HepG2 (cell line): ENCODE measurements around the gene OR6V1. TPM values are rescaled to one million over a fixed set of nuclear protein-coding genes. Genes with fewer than 3 reads are reported as not detected.

Experiments
- ATAC-seq: fragments of 200-7000 bp; cut with Tn5 transposase; 3 replicates; pipeline ENCODE4 v1.9.1; 2020; ENCODE audit warnings: mild to moderate bottlenecking, moderate library complexity
- BruUV-seq: library from RNA; stranded (reverse); fragments of 400-500 nt; replicated peaks from 2 replicates; lab custom pipeline; 2021; lab: Mats Ljungman, UMichigan
- CTCF ChIA-PET: fragments of 300-600 bp; formaldehyde crosslinking; extraction: SDS; loops from one replicate; lab custom pipeline; 2021; ENCODE audit warnings: low total read pairs, inconsistent platforms, low intra/inter-chr PET ratio; lab: Yijun Ruan, JAX
- POLR2A ChIA-PET: fragments of 350-600 bp; sonication (Branson Sonifier 250); formaldehyde crosslinking; loops from one replicate; lab custom pipeline; 2020; ENCODE audit warnings: antibody characterized with exemption, inconsistent platforms; lab: Yijun Ruan, JAX
- DNase-seq: peaks from one replicate; pipeline ENCODE4 v3.0.0-alpha.2; 2015; ENCODE audit warnings: low spot score
- FAIRE-seq: peaks from 3 replicates; lab custom pipeline; 2011; peaks lifted over from hg19 to GRCh38; lab: Jason Lieb, UNC
- H2AFZ ChIP-seq: one replicate; pipeline ENCODE4 v1.6.1; 2011; ENCODE audit warnings: low read length, inconsistent platforms
- H3K27ac ChIP-seq: fragments of 300-600 bp; 3 replicates; pipeline ENCODE4 v1.8.0; 2011; ENCODE audit warnings: mixed run types, mild to moderate bottlenecking, mixed read lengths, low read length, inconsistent platforms; ENCODE audit not compliant: insufficient read depth; ENCODE audit errors: extremely low read length
- H3K27me3 ChIP-seq, 2 experiments: fragments of 200-600 bp in 1 of 2; 2 replicates in 1 of 2; 3 replicates in 1 of 2; pipeline versions ENCODE4 v1.6.0 to v1.8.0; 2011; ENCODE audit warnings: low read length in 2 of 2, mild to moderate bottlenecking in 2 of 2, moderate library complexity in 2 of 2, inconsistent platforms in 1 of 2; ENCODE audit not compliant: insufficient read depth in 2 of 2, control insufficient read depth in 1 of 2
- H3K36me3 ChIP-seq, 2 experiments: fragments of 200-600 bp in 1 of 2; replicated peaks in 1 of 2; 2 replicates in 1 of 2; 3 replicates in 1 of 2; pipeline versions ENCODE4 v1.5.1 to v1.8.0; 2011; ENCODE audit warnings: low read length in 2 of 2, inconsistent platforms in 1 of 2; ENCODE audit not compliant: insufficient read depth in 2 of 2, control insufficient read depth in 1 of 2
- H3K4me1 ChIP-seq: 2 replicates; pipeline ENCODE4 v1.5.1; 2012; ENCODE audit warnings: low read length, inconsistent platforms; ENCODE audit not compliant: insufficient read depth
- H3K4me2 ChIP-seq: 2 replicates; pipeline ENCODE4 v1.6.0; 2011; ENCODE audit warnings: low read depth, low read length, inconsistent platforms
- H3K4me3 ChIP-seq, 3 experiments: fragments of 200-600 bp in 1 of 3; sonication (generic), shearing (Covaris generic) in 1 of 3; replicated peaks in 1 of 3; 2 replicates each; pipeline ENCODE4 v1.5.1; 2011 to 2016; ENCODE audit warnings: low read length in 3 of 3, inconsistent platforms in 2 of 3, low read depth in 2 of 3, mild to moderate bottlenecking in 2 of 3, control low read depth in 1 of 3, mixed read lengths in 1 of 3; ENCODE audit not compliant: insufficient read depth in 1 of 3
- H3K79me2 ChIP-seq: one replicate; pipeline ENCODE4 v1.6.1; 2011; ENCODE audit warnings: low read length, inconsistent platforms; ENCODE audit not compliant: insufficient read depth
- H3K9ac ChIP-seq: 2 replicates; pipeline ENCODE4 v1.6.0; 2011; ENCODE audit warnings: mild to moderate bottlenecking, low read depth, low read length, inconsistent platforms; ENCODE audit not compliant: insufficient read depth
- H3K9me3 ChIP-seq: 2 replicates; pipeline ENCODE4 v1.5.1; 2012; ENCODE audit warnings: mild to moderate bottlenecking, low read length
- H4K20me1 ChIP-seq: 2 replicates; pipeline ENCODE4 v1.6.0; 2011; ENCODE audit warnings: inconsistent platforms, mild to moderate bottlenecking, low read length, moderate library complexity; ENCODE audit not compliant: insufficient read depth
- KLF12 ChIP-seq: sonication (generic); formaldehyde crosslinking; IDR thresholded peaks from 2 replicates; pipeline ENCODE4 v1.4.0; 2020; ENCODE audit warnings: missing genetic modification reagents, borderline replicate concordance
- MATR3 ChIP-seq: sonication (generic); formaldehyde crosslinking; IDR thresholded peaks from 2 replicates; pipeline ENCODE4 v1.4.0; 2020; ENCODE audit warnings: missing genetic modification reagents
- MBNL3 ChIP-seq: fragments of 250-450 bp; sonication (Bioruptor Pico); conservative IDR thresholded peaks from 2 replicates; pipeline ENCODE4 v1.8.0; 2022; ENCODE audit warnings: mild to moderate bottlenecking, inconsistent platforms
- MEIS1 ChIP-seq: sonication (generic); formaldehyde crosslinking; IDR thresholded peaks from 2 replicates; pipeline ENCODE4 v1.9.0; 2021; ENCODE audit warnings: mild to moderate bottlenecking, missing genetic modification reagents, moderate library complexity, borderline replicate concordance
- SMAD1 ChIP-seq: sonication (generic); formaldehyde crosslinking; IDR thresholded peaks from 2 replicates; pipeline ENCODE4 v1.4.0; 2020; ENCODE audit warnings: missing genetic modification reagents, low read depth, mild to moderate bottlenecking, borderline replicate concordance
- in situ Hi-C: cut with HindIII; loops from 2 replicates; pipeline ENCODE4 v1.10.0; 2017; ENCODE audit warnings: low pct_unique_long_range_greater_than_20kb; ENCODE audit not compliant: extremely low pct_ligation_motif_present
- intact Hi-C: fragments of 100-400 bp; cut with micrococcal nuclease; formaldehyde crosslinking; loops from one replicate; pipeline ENCODE4 v1.10.0; 2022; ENCODE audit not compliant: unreplicated experiment
- polyA plus RNA-seq, 8 experiments: library from polyadenylated mRNA; depleted of rRNA in 3 of 8; stranded (reverse) in 7 of 8; unstranded in 1 of 8; fragments of >200 nt; fragmentation: Illumina TruSeq in 4 of 8; extraction: Trizol in 4 of 8; gene quantifications; 2 replicates each; pipeline versions ENCODE4 v1.2.1 to v1.2.3, GENCODE V29; 2011 to 2016; ENCODE audit warnings: low read depth in 4 of 8, missing spikeins in 1 of 8, mixed read lengths in 1 of 8; ENCODE audit not compliant: insufficient read depth in 1 of 8
- total RNA-seq, 5 experiments: library from RNA; depleted of rRNA; stranded (reverse); fragments of >200 nt; fragmentation: Illumina TruSeq; extraction: Trizol; gene quantifications; 2 replicates each; pipeline ENCODE4 v1.2.3, GENCODE V29; 2016; ENCODE audit warnings: low read depth in 1 of 5
- TF ChIP-seq, protein P1 (sequence below), 2 experiments: sonication (generic) in 1 of 2; formaldehyde crosslinking in 1 of 2; IDR thresholded peaks; 2 replicates each; pipeline versions ENCODE4 v1.5.1 to v1.6.1; 2011 to 2020; ENCODE audit warnings: borderline replicate concordance in 1 of 2, low read depth in 1 of 2, low read length in 1 of 2, mild to moderate bottlenecking in 1 of 2, missing genetic modification reagents in 1 of 2, moderate library complexity in 1 of 2
- TF ChIP-seq, protein P2 (sequence below): sonication (generic); formaldehyde crosslinking; IDR thresholded peaks from 2 replicates; pipeline ENCODE4 v1.5.1; 2020; ENCODE audit warnings: missing genetic modification reagents, mild to moderate bottlenecking, borderline replicate concordance
- TF ChIP-seq, protein P3 (sequence below): sonication (generic); formaldehyde crosslinking; IDR thresholded peaks from 2 replicates; pipeline ENCODE4 v1.4.0; 2020; ENCODE audit warnings: missing genetic modification reagents

Gene OR6V1
- total and polyA plus RNA-seq, 2 of the 13 experiments (the other 11 are each of a cell fraction or from before 2014, with no cell fraction given) = not detected

DNA sequence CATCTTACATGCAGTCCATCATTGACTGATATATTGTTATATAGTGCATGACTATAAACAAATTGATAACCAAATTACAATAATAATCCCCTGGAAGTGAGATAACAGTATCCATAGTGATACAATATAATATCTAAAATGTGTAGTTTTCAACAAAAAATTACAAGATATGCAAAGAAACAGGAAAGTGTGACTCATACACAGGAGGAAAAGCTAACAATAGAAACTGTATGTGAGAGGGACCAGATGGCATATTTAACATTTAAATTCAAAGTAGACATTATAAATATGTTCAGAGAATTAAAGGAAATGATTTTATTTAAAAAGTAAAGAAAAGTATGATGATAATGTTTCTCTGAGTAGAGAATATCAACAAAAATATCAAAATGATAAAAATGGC, 33.2 kb upstream of the OR6V1 start (continued):
- TF ChIP-seq MEIS1 (CRISPR knock-in tag) = no peak

DNA sequence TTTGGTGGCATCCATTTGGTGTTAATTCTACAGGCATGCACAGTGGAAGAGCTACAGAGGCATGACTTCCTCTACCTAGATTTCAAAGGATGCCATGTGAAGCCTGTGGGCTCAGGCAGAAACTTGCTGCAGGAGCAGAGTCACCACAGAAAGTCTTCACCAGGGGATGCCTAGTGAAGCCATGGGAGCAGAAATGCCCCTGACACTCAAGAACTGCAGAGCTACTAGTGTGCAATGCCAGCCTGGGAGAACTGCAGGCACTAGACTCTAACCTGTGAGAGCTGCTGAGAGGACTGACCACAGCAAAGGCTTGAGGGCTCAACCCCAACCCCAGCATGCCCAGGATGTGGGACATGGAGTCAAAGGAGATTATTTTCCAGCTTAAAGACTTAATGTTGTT, 29.1 kb upstream of the OR6V1 start:
- POLR2A ChIA-PET = no interaction called here
- H3K27me3 ChIP-seq = no peaks in the 10 kb centered on the region
- H3K9ac ChIP-seq = no peak overlapping the region
- no peaks in the 10 kb centered on the region for H3K9me3 ChIP-seq
- no peak overlapping the region for H3K4me2 ChIP-seq
- no peaks in the 10 kb centered on the region for H4K20me1 ChIP-seq
- H3K4me1 ChIP-seq = no peaks in the 10 kb centered on the region
- no peaks in the 10 kb centered on the region for H3K79me2 ChIP-seq
- DNase-seq (no peak), FAIRE-seq (no peak), ATAC-seq (no peak)
- H3K4me3 ChIP-seq = no peak overlapping the region
- CTCF ChIA-PET = no interaction called here
- H3K36me3 ChIP-seq = no peaks in the 10 kb centered on the region
- H2AFZ ChIP-seq = no peak overlapping the region
- BruUV-seq = no TSS peak
- in situ Hi-C loops (no loop called here), intact Hi-C loops (no loop called here)
- TF ChIP-seq, protein P1, sequence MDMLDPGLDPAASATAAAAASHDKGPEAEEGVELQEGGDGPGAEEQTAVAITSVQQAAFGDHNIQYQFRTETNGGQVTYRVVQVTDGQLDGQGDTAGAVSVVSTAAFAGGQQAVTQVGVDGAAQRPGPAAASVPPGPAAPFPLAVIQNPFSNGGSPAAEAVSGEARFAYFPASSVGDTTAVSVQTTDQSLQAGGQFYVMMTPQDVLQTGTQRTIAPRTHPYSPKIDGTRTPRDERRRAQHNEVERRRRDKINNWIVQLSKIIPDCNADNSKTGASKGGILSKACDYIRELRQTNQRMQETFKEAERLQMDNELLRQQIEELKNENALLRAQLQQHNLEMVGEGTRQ (IDR thresholded peaks at IDR 0.05; ENCODE audit: low read depth, low read length) = no peak
- TF ChIP-seq, protein P1 (CRISPR knock-in tag; IDR thresholded peaks at IDR 0.05; ENCODE audit: borderline replicate concordance) = no peak
- no peak for TF ChIP-seq MBNL3 (CRISPR knock-in tag)
- no peak for TF ChIP-seq KLF12 (CRISPR knock-in tag)
- TF ChIP-seq SMAD1 (CRISPR knock-in tag) = no peak
- TF ChIP-seq, protein P2, sequence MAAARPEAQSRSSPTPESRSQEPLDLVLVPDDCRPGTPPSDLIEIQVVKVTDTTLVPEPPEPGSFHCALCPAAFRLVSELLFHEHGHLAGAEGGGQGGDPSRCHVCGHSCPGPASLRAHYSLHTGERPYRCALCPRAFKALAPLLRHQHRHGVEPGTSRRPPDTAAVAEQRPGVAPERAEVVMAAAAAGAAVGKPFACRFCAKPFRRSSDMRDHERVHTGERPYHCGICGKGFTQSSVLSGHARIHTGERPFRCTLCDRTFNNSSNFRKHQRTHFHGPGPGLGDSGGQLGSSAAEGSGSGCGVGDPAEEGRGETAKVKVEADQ (CRISPR knock-in tag) = no peak
- TF ChIP-seq, protein P3, sequence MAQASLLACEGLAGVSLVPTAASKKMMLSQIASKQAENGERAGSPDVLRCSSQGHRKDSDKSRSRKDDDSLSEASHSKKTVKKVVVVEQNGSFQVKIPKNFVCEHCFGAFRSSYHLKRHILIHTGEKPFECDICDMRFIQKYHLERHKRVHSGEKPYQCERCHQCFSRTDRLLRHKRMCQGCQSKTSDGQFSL = no peak
- TF ChIP-seq MATR3 = no peak
- H3K27ac ChIP-seq = no peak overlapping the region
